GM19395 (cell line): ENCODE results near the gene GNAI3.

Source experiments
- ATAC-seq: cut with Tn5 transposase; IDR thresholded peaks from one replicate; pipeline ENCODE4 v1.9.1; 2021; ENCODE audit warnings: mild to moderate bottlenecking, moderate library complexity; ENCODE audit not compliant: unreplicated experiment

GNAI3 gene

DNA sequence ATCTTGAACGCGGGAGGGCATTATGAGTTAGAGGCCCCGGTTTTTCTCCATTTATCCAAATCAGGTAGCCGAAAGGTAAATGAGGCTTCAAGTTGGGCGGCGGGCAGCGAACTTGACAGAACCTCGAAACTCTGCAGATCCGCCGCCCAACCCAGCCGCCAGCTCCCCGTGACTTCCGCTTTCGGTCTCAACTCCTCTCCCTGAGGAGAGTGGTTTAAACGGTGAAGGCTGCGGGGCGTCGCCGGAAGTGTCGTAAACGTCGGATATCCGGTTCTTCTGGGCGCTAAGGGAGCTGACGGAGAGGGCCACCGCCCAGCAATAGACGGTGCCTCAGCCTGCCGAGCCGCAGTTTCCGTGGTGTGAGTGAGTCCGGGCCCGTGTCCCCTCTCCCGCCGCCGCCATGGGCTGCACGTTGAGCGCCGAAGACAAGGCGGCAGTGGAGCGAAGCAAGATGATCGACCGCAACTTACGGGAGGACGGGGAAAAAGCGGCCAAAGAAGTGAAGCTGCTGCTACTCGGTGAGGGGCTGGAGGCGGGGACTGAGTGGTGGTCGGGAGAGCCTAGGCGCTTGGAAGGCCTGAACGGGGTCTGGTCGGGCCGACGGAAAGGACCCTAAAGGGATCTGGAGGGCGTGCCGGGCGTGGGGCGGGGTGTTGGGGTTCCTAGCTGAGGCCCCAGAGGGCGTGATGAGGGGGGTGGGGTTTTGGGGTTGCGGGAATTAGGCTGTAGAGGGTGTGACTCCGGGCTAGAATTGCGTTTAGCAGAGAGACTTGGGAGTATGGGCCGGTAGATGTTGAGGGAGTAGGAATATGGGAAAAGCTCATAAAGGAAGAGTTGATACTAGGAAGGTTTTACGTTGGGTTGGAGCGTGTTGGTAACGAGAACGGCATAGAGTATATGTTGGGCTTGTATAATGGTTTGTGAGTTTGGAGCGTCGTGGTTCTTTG lies at the start of gene GNAI3:
TSS of gene GNAI3 (plus strand) at position 295 of the 947 bp plus-strand sequence. CDS start at position 401, 106 bp downstream.
- ATAC-seq: peak; percentile 86

- ATAC-seq: no peak
Measured at GRCh38 chr1:109499081-109499480, 49.3 kb upstream of the GNAI3 start.

DNA sequence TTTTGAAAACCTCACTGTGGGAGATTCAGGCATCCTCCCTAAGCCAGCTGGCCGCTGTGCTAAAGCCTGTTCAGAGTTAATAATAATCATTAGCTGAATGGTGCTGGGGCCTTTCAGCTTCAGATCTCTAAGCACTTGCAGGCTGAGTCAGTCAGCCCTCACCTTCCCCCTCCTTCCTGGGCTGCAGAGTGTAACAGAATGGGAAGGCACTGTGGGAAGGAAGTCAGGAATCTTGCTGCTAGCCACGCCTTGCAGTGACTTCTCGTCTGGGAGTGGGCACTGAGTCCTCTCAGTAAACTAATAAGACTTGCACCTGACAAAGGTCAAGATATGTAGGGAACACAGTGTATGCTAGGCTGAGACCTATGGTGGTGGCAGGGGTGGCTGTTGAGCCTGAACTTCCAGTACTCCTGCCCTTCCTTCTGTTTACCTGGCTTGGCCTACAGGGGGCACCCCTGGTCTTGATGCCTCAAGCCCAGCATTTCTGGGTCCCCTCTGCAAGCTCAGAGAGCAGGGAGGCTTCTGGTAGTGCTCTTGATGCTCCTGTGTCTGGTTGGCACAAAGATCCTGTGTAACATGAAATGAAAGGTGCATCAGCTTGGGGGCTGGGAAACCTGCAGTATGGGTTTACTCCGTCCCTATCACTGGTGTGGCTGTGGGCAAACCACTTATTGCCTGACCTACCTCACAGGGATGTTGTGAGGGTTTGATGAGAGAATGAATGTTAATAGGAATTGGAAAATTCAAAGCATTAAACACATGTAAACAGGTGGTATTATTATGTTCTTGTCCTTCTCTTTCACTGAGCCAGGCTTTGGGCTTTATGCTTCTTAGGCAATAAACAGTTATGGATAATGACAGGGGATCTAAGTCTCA lies 48.5 kb upstream of the GNAI3 start:
- no peak for ATAC-seq

DNA sequence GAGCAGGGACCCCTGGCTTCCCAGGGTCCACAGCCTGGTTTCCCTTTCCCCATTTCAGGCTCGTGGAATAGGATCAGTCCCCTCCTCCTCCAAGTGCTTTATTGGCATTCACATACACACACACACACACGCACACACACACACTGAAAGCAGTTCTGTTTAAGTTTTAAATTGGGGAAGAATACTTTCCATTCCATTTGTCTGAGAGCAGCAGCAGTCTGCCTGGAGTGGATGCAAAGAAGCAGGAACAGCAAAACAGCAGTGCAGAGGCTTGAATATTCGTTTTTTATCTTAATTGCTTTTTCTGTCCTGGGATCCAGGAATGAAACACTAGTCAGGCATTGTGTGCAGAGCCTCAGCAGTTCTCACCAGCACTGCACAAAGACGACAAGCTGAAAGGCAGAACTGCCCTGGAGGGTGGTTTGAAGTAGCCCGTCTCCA lies 47.5 kb upstream of the GNAI3 start:
- ATAC-seq: no peak

GRCh38 chr1:109501644-109502363 lies 46.6 kb upstream of the GNAI3 start:
- ATAC-seq: no peak

DNA sequence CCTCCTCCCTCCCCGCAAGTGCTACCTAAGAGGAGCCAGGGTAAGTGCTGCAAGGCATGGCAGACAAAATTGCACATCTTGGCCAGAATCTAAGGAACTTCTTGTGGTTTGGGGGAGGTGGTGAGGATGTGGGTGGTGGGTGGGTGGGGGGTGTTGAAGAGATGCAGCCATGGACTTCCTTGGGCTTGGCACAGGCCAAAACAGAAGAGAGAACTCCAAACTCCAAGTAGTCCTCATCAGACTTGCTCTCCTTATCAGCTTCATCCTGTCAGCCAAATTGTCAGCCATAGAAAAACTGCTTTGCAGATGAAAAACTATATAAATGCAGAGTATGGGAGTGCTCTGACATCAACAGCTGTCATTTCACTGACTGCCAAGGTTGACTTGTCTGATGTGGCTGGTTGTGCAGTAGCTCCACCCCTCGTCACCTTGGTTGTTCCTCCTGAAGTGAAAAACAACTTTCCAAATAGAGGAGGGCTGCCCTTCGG lies 46.0 kb upstream of the GNAI3 start:
- ATAC-seq: no peak

- no peak for ATAC-seq
Measured at GRCh38 chr1:109503935-109504334, 44.5 kb upstream of the GNAI3 start.

GRCh38 chr1:109504974-109505373 lies 43.4 kb upstream of the GNAI3 start:
- ATAC-seq: no peak

DNA sequence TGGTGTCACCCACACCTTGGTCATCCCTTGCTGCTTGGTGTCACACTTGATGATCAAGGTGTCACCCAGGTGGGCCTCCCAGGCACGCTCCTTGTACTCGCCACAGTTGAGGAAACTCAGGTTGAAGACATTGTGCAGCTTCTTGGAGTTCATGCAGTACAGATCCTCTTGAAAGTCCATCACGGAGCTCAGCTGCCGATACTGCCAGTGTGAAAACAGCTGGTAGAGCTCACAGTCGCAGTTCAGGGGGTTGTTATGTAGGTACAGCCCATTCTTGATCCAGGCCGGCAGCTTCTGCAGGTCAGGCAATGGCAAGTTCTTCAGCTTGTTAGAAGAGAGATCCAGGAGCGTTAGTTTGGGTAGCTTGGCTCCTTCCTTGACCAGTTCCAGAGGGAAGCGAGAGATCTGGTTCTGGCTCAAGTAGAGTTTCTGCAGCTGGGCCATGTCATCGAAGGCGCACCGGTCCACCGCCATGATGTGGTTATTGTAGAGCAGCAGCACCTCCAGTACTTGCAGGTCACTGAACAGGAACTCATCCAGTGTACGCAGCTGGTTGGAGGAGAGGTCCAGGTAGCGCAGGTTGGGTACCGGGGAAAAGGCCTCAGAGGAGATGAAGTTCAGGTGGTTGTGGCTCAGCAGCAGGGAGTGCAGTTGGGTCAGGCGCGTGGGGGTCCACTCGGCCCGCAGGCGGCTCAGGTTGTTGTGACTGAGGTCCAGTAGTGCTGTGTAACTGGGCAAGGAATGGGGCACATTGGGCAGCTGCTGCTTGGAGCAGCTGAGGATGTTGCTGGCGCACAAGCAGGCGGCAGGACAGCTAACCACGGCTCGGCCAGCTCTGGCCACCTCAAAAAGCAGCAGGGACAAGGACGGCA lies 40.2 kb upstream of the GNAI3 start:
- no peak for ATAC-seq

DNA sequence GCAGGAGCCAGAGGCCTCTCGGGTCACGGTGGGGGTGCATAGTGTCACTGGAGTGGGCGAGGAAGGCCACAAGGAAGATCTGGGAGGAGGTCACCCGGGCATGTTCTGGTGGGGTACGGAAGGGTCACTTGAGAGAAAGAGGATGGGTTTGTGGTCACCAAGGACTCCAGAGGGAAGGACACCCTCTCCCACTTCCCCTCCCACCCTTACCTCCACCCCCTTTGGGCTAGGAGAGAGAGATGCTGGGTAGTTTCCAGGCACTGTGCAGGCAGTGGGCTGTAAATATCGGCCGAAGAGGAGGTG lies 39.6 kb upstream of the GNAI3 start:
- no peak for ATAC-seq

DNA sequence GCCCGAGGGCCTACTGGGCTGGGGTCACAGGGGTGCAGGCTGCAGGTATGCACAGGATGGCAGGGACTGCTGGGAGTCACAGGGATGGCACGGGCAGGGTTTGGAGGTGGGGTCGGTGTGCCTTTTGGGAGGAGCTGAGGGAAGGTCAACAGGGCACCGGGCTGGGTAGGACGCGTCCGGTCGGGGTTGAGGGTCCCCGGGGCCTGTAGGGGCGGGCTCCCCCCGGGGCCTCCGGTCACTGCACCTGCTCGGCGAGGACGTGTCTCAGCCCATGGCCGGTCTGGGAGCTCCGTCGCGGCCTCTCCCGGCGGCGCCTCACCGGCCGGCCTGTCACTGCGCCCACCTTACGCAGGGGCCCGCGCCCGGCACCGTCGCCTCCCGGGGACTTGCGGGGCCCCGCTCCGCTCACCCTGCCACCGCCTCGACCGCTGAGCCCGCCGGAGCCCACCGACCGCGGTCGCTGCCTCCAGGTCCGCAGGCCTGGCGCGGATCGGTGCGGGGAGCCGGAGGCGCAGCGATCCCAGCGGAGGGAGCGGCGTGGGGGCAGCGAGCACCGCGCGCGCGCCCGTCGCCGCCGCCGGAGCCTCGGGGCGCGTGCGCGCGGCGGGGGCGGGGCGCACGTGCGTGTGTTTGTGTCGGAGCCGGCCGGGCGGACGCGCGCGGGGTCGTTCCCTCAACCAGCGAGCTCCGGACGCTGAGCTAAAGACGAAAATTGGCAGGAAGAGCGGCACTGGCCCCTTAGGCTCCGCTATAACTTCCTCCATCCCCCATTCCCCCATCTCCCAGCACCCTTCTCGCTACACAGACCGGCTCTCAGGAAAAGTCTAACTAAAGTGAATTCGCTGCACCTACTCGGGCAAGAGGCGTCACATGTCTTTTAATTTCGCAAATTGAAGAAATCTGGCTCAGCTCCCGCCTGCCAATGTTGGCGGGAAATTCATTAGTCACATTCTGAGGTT lies 39.0 kb upstream of the GNAI3 start, which contains the start of gene AMIGO1:
TSS of gene AMIGO1 (minus strand) at position 552 of the 959 bp plus-strand sequence. CDS start 815 bp downstream, outside the sequence.
- ATAC-seq: peak; percentile 62

DNA sequence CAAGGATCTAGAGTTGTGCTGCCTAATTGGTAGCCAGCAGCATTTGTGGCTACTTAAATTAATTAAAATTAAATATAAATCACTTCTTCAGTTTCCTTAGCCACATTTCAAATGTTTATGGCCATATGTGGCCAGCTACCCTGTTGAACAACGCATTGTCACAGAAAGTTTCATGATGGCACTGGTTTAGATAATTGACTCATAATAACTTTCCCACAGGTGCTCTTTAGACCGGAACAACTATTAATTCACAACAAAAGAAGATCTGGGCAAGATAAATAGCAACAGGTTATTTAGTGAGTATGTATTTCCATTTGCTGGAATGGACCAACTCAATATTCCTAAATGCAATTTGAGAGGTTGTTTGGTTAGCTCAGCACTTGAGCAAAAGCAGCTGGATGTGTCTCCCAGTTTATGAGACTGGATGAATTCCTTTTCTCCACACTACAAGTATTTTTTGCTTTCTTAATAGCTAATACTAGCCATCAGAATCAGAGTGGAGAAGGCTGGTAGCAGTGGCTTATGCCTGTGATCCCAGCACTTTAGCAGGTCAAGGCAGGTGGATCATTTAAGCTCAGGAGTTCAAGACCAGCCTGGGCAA lies 35.2 kb upstream of the GNAI3 start:
- ATAC-seq: no peak

DNA sequence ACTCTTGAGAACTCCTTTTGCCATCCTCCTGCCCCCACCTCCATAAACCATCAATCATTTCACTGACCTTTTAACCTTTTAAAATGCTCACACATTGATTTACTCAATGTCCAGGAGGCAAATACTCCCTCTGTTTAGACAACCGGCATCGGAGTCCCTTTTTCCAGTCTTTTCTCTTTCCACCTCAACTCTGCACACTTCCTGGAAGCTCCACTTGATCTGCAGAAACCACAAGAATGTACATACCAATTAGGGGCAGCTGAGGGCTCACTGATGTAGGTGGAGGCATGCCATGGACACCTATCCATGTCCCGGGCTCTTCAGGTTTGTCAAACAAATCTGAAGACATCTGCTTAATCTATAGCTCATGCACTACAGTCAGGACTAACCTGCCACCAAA lies 33.6 kb upstream of the GNAI3 start:
- ATAC-seq: no peak

GRCh38 chr1:109516872-109517271 lies 31.5 kb upstream of the GNAI3 start:
- no peak for ATAC-seq

DNA sequence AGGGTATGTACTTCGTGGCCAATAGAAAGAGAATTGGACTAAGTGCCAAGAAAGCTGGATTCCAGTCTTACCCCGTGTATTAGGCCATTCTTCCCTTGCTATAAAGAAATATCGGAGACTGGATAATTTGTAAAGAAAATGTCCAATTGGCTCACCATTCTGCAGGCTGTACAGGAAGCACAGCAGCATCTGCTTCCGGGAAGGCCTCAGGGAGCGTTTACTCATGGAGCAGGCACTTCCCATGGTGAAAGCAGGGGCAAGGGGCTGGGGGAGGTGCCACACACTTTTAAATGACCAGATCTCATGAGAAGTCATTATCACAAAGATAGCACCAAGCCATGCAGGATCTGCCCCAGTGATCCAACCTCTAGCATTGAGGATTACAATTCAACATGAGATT lies 31.1 kb upstream of the GNAI3 start:
- ATAC-seq: no peak

DNA sequence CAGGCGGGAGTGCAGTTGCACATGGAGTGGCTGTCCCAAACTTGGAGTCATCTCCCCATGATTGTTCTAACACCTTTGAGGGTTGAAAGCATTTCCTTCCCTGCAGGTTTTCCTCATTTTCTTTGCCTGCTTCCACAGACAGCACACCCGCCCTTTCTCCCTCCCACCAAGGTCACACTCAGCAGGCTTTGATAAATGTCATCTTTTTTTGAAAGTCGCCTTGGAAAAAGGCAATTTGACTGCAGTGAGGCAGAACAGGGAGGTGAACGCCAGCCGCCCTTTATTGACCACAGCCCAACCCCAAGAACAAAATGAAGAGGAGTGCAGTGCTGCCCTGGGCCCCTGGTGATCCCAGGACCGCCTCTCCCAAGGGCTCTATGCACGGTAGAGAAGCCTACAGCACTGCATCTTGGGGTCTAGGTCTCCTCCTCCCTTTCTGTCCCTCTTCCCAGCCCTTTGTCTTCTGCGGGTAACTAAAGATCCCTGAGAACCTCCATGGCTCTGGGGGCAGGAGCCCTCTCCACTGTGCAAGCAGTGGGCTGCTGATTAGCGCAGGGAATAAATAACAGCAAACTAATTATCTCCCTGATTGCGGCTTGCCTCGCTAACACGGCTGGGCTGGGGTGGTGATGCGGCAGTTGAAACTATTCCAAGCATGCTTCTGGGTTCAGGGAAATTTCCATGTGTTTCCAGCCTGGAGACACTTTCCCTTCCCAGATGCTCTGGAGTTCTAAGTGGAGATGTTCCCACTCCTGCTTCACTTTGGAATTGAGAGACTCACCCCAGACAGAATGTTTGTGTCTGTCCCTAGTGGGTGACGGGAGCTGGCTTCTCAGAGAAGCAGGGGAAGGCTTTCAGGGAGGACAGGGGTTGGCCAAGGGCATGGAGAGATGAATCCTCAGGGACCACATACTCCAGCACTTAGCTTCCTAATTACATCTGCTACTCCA lies 27.1 kb upstream of the GNAI3 start:
- ATAC-seq: no peak

DNA sequence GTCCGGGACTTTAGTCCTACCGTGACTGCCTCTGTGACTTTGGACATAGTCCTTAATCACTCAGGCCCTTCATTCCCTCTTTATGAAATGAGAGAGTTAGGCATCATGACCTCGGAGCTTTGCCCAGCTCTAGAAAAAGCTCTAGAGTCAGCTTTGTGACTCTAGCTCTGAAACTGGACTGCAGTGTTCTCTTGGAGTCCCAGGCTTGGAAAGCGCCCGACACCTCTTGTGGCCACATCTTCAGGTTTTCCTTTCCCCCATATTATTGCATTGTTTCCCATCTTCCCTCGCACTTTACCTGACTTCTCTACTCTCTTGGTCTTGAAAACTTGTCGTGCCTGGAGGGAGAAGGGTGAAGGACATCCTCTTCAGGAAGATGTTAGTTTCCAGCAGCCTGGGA lies 26.4 kb upstream of the GNAI3 start:
- no peak for ATAC-seq
